ENCODE data around the gene ARRDC1.
"Not testable (repeated sequence)": the region's sequence is repeated elsewhere in the genome, so short reads cannot be mapped to it uniquely, and the experiment has no call there.

Gene ARRDC1

GRCh38 chr9:137586854-137587253 is 18.6 kb upstream of the ARRDC1 start:
- no peak for DNase-seq

- no peak for DNase-seq
Measured at GRCh38 chr9:137588311-137588710, 17.2 kb upstream of the ARRDC1 start.

- DNase-seq: no peak
Measured at GRCh38 chr9:137588891-137589290, 16.6 kb upstream of the ARRDC1 start.

GRCh38 chr9:137589441-137590122 is 15.9 kb upstream of the ARRDC1 start:
- no peak for DNase-seq

- DNase-seq: no peak
Measured at GRCh38 chr9:137590123-137590468, 15.4 kb upstream of the ARRDC1 start.

GRCh38 chr9:137590469-137591383 is 14.8 kb upstream of the ARRDC1 start, which contains the start of gene ZMYND19:
ZMYND19 (minus strand) TSS chr9:137590512; CDS start chr9:137590263, 249 bp downstream.
- DNase-seq: peak; percentile 69

- no peak for DNase-seq
Measured at GRCh38 chr9:137592767-137593166, 12.7 kb upstream of the ARRDC1 start.

- no peak for DNase-seq
Measured at GRCh38 chr9:137593176-137593575, 12.3 kb upstream of the ARRDC1 start.

GRCh38 chr9:137596577-137596976 is 8.9 kb upstream of the ARRDC1 start:
- DNase-seq: not testable (repeated sequence)

- DNase-seq: no peak
Measured at GRCh38 chr9:137598943-137599342, 6.5 kb upstream of the ARRDC1 start.

GRCh38 chr9:137602661-137603060 is 2.8 kb upstream of the ARRDC1 start:
- DNase-seq: no peak

GRCh38 chr9:137603879-137604278 is 1.6 kb upstream of the ARRDC1 start:
- DNase-seq: no peak

- DNase-seq: no peak
Measured at GRCh38 chr9:137604345-137605086, 970 bp upstream of the ARRDC1 start.

GRCh38 chr9:137606005-137606621 is 627 bp downstream of the ARRDC1 start:
- no peak for DNase-seq

- DNase-seq: no peak
Measured at GRCh38 chr9:137606734-137607138, 1.2 kb downstream of the ARRDC1 start.

- no peak for DNase-seq
Measured at GRCh38 chr9:137607141-137607857, 1.8 kb downstream of the ARRDC1 start.

GRCh38 chr9:137610944-137611343 is 5.5 kb downstream of the ARRDC1 start:
- DNase-seq: no peak

- DNase-seq: peak; percentile 97
Measured at GRCh38 chr9:137611623-137612609, 6.4 kb downstream of the ARRDC1 start.

- no peak for DNase-seq
Measured at GRCh38 chr9:137612741-137613142, 7.3 kb downstream of the ARRDC1 start.

- DNase-seq: no peak
Measured at GRCh38 chr9:137613259-137613658, 7.8 kb downstream of the ARRDC1 start.
